ENCODE measurements around the gene CPEB3.

DNA sequence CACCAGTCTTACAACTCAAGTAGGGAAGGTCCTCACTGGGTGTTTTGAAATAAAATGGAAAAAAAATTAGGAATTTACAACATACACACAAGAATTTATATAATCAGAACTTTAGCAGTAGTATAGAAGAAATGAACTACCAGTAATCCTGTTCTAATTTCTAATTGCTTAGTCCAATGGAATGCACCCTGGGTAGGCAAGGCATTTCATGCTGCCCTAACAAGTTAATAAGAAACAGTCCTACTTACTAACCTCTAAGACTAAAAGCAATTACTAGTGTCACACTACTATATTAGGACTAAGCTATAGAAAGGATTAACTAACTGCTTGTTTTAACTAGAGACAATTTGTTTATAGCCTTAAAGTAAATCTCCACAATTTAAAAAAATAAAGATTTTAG, 209.2 kb downstream of the CPEB3 start:
- TF ChIP-seq CTCF (IDR thresholded peaks at IDR 0.05; ENCODE audit: borderline replicate concordance, extremely low read depth, low read length, poor library complexity, severe bottlenecking), result no peak
- no peak for TF ChIP-seq EZH2 (IDR thresholded peaks at IDR 0.05; ENCODE audit: borderline replicate concordance, low read depth, low read length, severe bottlenecking)
